Measurements from ENCODE around the gene ALX3. TPM values are rescaled to one million over a fixed set of nuclear protein-coding genes. Genes with fewer than 3 reads are reported as not detected.

The ALX3 gene
- total RNA-seq, 2 experiments from 2014 or later: not detected

DNA sequence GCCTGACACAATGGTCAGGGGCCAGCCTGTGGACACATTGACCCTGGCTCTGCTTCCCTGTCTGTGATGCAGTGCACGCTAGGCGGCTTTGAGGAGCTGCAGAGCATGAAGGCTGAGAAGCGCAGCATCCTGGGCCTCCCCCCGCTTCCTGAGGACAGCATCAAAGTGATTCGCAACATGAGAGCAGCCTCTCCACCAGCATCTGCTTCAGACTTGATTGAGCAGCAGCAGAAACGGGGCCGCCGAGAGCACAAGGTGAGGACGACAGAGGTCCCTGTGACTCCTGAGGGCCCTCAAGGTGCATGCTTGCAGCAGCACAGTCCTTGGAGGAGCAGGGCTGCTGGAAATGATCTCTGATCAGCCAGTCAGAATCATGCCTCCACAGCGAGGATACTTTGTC lies 27.5 kb downstream of the ALX3 start:
- Histone ChIP-seq H3K9me3 (ENCODE audit: low read length) (no peaks in the 10 kb centered on the region), H3K79me2 (ENCODE audit: insufficient read depth, low read depth, low read length) (no peaks in the 10 kb centered on the region), H3K9me2 (ENCODE audit: insufficient read depth, low read length) (no peaks in the 10 kb centered on the region), H3K4me1 (ENCODE audit: insufficient read depth, low read length, poor library complexity, severe bottlenecking) (no peaks in the 10 kb centered on the region), H3K36me3 (ENCODE audit: insufficient read depth, low read length) (peaks cover 99% of the 10 kb centered on the region), H3K27ac (ENCODE audit: low read depth, low read length, poor library complexity, severe bottlenecking) (no peak overlapping the region), H4K20me1 (ENCODE audit: insufficient read depth, low read length) (no peaks in the 10 kb centered on the region), H2AFZ (ENCODE audit: low read length) (no peak overlapping the region), H3K4me2 (ENCODE audit: low read length) (no peak overlapping the region), H3K4me3 (ENCODE audit: low read depth, low read length, poor library complexity, severe bottlenecking) (no peak overlapping the region)
- no TSS peak for BruUV-seq (replicated peaks)
- CTCF ChIA-PET (ENCODE audit: unreplicated experiment): no interaction called here
- no peak for DNase-seq (ENCODE audit: low spot score)
- intact Hi-C loops (cut with micrococcal nuclease; ENCODE audit: unreplicated experiment): no loop called here
- POLR2A ChIA-PET: interaction anchor here (0.5 kb wide), 1 partner anchor 296 kb away, joined by 3 read pairs; the partner anchor contains the start of gene RBM15
- TF ChIP-seq, protein P1, sequence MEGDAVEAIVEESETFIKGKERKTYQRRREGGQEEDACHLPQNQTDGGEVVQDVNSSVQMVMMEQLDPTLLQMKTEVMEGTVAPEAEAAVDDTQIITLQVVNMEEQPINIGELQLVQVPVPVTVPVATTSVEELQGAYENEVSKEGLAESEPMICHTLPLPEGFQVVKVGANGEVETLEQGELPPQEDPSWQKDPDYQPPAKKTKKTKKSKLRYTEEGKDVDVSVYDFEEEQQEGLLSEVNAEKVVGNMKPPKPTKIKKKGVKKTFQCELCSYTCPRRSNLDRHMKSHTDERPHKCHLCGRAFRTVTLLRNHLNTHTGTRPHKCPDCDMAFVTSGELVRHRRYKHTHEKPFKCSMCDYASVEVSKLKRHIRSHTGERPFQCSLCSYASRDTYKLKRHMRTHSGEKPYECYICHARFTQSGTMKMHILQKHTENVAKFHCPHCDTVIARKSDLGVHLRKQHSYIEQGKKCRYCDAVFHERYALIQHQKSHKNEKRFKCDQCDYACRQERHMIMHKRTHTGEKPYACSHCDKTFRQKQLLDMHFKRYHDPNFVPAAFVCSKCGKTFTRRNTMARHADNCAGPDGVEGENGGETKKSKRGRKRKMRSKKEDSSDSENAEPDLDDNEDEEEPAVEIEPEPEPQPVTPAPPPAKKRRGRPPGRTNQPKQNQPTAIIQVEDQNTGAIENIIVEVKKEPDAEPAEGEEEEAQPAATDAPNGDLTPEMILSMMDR (conservative IDR thresholded peaks at IDR 0.05; ENCODE audit: low read length): no peak
- no peak for TF ChIP-seq EZH2phosphoT487 (IDR thresholded peaks at IDR 0.05; ENCODE audit: borderline replicate concordance, low read depth, low read length)

DNA sequence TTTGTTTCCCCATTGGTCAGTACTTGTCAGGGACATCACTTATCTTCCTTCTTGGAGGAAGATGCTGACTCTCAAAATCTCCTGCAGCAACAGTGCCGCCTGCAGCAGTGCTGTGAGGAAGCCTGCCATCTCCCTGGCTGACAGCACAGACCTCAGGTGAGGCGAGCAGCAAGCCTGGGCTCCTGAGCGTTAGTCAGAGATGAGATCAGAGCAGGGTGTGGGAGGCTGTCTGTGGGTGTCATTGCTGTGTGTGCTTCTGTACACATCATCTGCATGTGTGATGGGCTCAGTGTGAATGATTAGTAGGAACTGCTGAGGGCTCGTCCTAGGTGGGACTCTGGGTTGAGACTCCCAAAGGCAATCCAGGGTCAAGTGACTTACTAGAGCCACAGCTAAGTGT lies 29.9 kb downstream of the ALX3 start:
- Histone ChIP-seq H3K4me1 (ENCODE audit: insufficient read depth, low read length, poor library complexity, severe bottlenecking) (peaks cover 8% of the 10 kb centered on the region), H3K4me2 (ENCODE audit: low read length) (no peak overlapping the region), H3K36me3 (ENCODE audit: insufficient read depth, low read length) (peaks cover 88% of the 10 kb centered on the region), H3K4me3 (ENCODE audit: low read depth, low read length, poor library complexity, severe bottlenecking) (no peak overlapping the region), H3K9me2 (ENCODE audit: insufficient read depth, low read length) (no peaks in the 10 kb centered on the region), H2AFZ (ENCODE audit: low read length) (no peak overlapping the region), H3K27ac (ENCODE audit: low read depth, low read length, poor library complexity, severe bottlenecking) (no peak overlapping the region), H4K20me1 (ENCODE audit: insufficient read depth, low read length) (no peaks in the 10 kb centered on the region), H3K79me2 (ENCODE audit: insufficient read depth, low read depth, low read length) (peaks cover 21% of the 10 kb centered on the region), H3K9me3 (ENCODE audit: low read length) (no peaks in the 10 kb centered on the region)
- DNase-seq (ENCODE audit: low spot score): no peak
- CTCF ChIA-PET (ENCODE audit: unreplicated experiment): no interaction called here
- TF ChIP-seq EZH2phosphoT487 (IDR thresholded peaks at IDR 0.05; ENCODE audit: borderline replicate concordance, low read depth, low read length): no peak
- TF ChIP-seq, protein P1 (conservative IDR thresholded peaks at IDR 0.05; ENCODE audit: low read length): no peak
- no TSS peak for BruUV-seq (replicated peaks)
- intact Hi-C loops (cut with micrococcal nuclease; ENCODE audit: unreplicated experiment): no loop called here
- POLR2A ChIA-PET: interaction anchor here (1.5 kb wide), 1 partner anchor 55 kb away, joined by 3 read pairs; no protein-coding TSS in a partner anchor

DNA sequence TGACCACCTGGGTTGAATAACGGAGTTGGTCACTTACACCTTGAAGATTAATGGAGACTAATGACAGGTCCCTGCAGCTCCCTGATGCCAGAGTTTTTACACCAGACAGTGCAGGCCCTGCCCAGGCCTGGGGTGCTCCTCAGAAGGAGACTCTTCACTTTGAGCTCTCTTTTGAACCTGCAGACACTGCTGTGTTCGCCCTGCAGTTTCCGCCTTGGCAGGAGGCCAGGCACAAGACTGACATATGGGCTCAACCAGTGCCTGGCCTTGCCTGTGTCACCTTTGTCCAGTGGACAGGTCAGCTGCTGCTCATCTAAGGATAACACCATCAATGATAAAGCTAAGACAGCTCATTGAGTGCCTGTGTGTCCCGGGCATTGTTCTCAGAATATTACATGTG lies 30.8 kb downstream of the ALX3 start:
- Histone ChIP-seq H3K36me3 (ENCODE audit: insufficient read depth, low read length) (peaks cover 79% of the 10 kb centered on the region), H3K79me2 (ENCODE audit: insufficient read depth, low read depth, low read length) (peaks cover 30% of the 10 kb centered on the region), H3K9me3 (ENCODE audit: low read length) (no peaks in the 10 kb centered on the region), H3K9me2 (ENCODE audit: insufficient read depth, low read length) (no peaks in the 10 kb centered on the region), H2AFZ (ENCODE audit: low read length) (no peak overlapping the region), H3K4me1 (ENCODE audit: insufficient read depth, low read length, poor library complexity, severe bottlenecking) (peaks cover 12% of the 10 kb centered on the region), H3K4me3 (ENCODE audit: low read depth, low read length, poor library complexity, severe bottlenecking) (no peak overlapping the region), H3K27ac (ENCODE audit: low read depth, low read length, poor library complexity, severe bottlenecking) (no peak overlapping the region), H3K4me2 (ENCODE audit: low read length) (no peak overlapping the region), H4K20me1 (ENCODE audit: insufficient read depth, low read length) (no peaks in the 10 kb centered on the region)
- POLR2A ChIA-PET: interaction anchor here (1.5 kb wide), 1 partner anchor 54 kb away, joined by 3 read pairs; no protein-coding TSS in a partner anchor
- no TSS peak for BruUV-seq (replicated peaks)
- TF ChIP-seq, protein P1 (conservative IDR thresholded peaks at IDR 0.05; ENCODE audit: low read length): no peak
- TF ChIP-seq EZH2phosphoT487 (IDR thresholded peaks at IDR 0.05; ENCODE audit: borderline replicate concordance, low read depth, low read length): no peak
- intact Hi-C loops (cut with micrococcal nuclease; ENCODE audit: unreplicated experiment): no loop called here
- CTCF ChIA-PET (ENCODE audit: unreplicated experiment): no interaction called here
- no peak for DNase-seq (ENCODE audit: low spot score)

Measured in OCI-LY7 (cell line).